ENCODE measurements around the gene TACC2.
"Not testable (repeated sequence)": the region's sequence is repeated elsewhere in the genome, so short reads cannot be mapped to it uniquely, and the experiment has no call there.

Gene TACC2

DNA sequence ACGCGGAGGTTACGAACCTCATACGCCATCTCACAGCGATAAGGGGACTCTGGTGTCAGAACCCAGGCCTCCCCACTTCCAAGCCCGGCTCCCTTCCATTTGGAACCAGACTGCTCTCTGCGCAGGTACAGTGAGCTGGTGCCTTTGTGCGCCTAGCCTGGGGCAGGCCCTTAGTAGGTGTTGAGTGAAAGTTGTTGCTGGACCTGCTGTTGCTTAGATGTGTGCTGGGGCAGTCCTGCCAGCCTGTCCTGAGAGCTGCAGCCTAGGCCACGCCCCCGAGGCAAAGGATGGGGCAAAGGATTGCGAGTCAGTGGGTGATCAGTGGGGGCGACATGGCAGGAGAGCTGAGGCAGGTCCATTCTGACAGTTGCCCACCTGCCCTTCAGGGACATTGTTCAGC is 209.7 kb downstream of the TACC2 start:
- DNase-seq, result no peak

DNA sequence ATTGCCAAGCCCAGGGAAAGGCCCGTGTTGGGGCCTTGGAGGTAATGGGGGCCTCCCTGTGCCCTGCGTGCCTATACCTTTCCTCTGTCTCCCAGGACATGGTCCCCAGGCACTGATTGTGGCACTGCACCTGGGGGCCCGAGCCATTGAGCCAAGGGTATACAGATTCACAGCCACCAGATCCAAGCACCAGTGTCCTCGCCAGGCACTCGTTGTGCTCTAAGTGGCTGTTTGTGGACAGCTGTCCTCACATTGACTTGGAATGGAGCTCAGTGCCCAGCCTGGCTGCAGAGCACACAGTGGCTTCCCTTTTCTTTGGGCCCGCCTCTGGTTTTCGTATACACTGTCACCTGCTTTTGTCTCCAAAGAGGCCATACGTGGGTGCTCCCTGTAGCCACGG is 210.1 kb downstream of the TACC2 start:
- DNase-seq, result no peak

DNA sequence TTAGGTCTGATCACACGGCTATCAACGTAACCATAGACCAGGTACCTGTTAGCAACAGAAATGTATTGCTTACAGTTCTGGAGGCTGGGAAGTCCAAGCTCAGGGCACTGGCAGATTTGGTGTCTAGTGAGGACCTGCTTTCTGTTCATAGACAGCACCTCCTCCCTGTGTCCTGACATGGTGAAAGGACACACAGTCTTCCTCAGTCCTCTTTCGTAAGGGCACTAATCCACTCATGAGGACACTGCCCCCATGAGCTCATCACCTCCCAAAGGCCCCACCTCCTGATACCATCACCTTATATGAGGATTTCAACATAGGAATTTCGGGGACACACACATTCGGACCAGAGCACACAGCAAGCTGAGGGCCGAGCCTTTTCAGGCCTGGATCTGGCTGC is 210.7 kb downstream of the TACC2 start:
- DNase-seq, result no peak

DNA sequence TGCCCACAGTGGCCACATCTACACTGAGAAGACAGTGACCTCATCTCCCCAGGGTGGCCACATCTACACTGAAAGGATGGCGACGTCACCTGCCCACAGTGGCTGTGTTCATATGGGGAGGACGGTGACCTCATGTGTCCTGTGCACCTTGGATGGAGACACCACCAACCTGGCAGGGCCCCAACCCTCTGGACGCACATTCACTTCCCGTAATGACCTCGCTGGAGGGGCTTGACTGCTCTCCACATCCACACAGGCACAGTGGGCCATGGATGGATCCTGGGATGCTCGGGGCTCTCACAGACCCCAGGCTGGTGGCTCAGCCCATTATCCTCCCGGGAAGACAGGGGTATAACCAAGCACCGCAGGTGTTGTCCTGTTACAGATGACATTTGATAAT is 212.4 kb downstream of the TACC2 start:
- DNase-seq, result no peak

DNA sequence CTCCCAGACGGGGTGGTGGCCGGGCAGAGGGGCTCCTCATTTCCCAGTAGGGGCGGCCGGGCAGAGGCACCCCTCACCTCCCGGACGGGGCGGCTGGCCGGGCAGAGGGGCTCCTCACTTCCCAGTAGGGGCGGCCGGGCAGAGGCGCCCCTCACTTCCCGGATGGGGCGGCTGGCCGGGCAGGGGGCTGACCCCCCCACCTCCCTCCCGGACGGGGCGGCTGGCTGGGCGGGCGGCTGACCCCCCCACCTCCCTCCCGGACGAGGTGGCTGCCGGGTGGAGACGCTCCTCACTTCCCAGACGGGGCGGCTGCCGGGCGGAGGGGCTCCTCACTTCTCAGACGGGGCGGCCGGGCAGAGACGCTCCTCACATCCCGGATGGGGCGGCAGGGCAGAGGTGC is 214.2 kb downstream of the TACC2 start:
- DNase-seq, result not testable (repeated sequence)

DNA sequence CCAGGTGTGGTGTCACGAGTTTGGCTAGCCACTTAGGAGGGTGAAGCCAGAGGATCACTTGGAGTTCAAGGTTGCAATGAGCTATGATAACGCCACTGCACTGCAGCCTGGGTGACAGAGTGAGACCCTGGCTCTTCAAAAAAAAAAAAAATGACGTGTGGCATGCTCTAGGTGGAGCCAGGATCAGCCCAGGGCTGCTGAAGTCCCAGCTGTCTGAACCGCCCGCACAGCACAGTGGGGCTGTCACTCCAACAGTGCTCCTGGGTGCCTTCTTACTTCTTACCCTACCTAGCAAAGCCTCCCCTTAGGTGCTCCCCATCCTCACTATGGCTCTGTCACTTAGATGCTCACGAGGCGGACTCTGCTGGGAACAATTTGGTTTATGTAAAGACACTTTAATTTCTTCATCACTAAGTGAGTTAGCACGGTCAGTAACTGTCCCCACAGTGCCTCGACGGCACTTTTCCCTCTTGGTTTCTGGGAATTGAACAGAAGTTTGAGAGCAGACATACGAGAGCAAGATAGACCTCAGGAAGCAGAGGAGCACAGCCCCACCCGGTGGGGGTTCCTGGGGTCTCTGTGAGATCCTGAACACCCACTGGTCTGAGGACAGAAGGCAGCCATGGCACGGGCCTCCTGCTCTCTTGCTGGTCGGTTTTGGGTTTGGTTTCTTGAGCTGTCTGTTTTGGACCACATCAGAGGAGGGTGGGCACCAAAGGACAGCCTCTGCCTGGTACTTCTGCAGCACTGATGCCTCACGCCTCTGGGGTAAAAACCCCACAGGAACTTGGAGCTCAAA is 215.9 kb downstream of the TACC2 start:
- no peak for DNase-seq

DNA sequence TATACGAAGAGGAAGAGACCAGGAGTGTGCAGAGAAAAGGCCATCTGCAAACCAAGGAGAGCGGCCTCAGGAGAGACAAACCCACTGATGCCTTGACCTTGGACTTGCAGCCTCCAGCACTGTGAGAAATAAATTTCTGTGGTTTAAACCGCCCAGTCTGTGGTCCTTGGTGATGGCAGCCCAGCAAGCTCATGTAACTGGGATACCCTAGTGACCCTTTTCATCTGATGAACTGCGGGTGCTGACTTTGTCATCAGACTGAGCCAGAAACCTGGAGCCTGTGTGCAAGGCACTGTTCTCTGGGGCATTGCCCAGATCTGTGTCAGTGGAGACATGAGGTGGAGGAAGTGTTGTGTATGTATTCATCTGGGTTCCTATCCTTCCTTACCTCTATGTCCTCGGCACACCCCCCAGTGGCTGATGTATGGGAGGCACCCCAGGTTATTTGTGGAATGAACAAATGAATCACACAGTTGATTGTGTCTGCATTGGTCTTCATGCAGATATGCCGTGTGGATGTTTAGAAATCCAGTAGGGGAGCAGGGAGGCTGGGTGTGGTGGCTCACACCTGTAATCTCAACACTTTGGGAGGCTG is 217.6 kb downstream of the TACC2 start:
- DNase-seq, result no peak

DNA sequence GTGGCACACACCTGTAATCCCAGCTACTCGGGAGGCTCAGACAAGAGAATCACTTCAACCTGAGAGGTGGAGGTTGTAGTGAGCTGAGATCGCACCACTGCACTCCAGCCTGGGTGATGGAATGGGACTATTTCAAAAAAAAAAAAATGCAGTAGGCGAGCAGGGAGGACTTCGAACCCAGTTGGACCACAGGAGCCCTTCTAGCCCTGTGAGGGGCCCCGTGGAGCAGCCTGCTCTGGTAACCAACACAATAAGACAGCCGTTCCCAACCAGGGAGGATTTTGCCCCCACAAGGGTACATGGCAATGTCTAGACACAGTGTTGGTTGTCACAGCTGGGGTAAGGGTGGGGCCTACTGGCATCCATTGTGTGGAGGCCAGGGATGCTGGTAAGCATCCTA is 218.2 kb downstream of the TACC2 start:
- no peak for DNase-seq

DNA sequence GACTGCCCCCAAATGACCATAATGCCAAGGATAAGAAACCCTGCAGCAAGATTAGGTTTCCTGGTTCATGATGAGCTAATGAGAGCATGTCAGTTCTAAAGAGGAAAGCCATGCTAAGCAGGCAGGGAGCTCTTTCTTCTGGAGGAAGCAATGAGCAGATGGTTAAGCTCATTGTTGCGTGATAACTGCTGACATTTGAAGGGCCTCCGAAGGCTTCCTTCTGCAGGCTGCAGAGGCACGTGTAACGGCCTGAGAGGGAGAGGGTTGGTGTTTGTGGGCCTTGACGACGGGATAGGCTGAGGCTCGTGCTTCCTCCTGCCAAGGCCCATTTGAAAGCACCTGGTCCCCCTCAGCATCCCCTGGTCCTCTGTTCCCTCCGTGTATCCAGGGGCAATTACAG is 218.6 kb downstream of the TACC2 start:
- no peak for DNase-seq

DNA sequence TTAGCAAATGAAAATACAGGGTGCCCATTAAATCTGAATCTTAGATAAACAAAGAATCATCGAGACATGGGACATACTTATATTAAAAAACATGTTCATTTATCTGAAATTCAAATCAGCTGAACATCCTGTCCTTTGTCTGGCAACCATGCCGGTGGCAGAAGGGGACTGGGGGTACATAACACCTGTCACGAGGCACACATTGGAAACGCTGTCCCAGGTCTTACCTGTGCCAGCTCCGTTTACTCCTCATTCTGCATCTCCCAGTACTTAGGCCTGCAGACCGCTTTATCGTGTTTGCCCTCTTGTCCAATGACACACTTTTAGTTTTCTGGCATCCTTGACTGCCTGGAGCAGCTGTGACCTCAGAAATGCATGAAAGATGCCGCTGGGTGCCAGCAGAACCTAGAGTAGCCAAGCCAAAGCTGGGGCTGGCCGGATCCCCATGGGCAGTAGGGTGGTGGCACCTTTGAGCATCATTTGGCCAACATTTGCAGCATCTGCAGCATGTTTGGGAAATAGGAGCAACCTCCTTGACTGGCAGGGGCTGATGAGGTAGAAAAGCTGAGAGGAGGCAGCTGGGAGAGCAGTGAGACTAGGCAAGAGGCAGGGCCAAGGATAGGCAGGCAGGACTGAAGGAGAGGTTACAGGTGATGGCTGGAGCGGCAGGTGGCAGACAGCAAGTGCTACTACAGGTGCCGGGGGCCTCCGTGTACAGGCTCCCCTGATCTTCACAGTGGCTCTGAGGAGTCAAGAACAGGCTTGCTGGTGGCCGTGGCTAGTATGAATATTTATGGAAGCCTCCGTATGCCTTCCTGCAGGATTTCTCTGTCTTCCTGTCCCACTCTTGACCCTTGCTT is 219.8 kb downstream of the TACC2 start:
- DNase-seq, result no peak

DNA sequence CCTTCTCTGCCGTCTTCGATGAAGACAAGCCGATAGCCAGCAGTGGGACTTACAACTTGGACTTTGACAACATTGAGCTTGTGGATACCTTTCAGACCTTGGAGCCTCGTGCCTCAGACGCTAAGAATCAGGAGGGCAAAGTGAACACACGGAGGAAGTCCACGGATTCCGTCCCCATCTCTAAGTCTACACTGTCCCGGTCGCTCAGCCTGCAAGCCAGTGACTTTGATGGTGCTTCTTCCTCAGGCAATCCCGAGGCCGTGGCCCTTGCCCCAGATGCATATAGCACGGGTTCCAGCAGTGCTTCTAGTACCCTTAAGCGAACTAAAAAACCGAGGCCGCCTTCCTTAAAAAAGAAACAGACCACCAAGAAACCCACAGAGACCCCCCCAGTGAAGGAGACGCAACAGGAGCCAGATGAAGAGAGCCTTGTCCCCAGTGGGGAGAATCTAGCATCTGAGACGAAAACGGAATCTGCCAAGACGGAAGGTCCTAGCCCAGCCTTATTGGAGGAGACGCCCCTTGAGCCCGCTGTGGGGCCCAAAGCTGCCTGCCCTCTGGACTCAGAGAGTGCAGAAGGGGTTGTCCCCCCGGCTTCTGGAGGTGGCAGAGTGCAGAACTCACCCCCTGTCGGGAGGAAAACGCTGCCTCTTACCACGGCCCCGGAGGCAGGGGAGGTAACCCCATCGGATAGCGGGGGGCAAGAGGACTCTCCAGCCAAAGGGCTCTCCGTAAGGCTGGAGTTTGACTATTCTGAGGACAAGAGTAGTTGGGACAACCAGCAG is 221.7 kb downstream of the TACC2 start:
- DNase-seq, result no peak

DNA sequence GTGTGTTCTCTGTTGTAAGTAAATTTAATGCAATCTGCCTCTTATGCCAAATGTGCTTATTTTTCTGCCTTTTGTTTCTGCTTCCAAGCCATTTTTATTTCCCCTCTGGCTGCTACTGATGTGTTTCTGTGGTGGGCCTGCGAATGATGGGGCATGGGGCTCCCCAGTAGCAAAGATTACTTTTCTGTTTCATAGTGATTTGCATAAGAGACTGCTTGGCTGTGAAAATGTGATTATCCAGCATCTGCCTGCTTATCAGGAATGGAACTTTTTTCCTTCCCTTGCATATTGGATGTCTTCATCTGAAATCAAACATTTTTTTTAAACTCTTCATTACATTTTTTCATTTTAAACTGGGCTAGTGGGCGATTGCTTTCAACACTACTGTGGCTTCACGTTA is 224.4 kb downstream of the TACC2 start:
- no peak for DNase-seq

DNA sequence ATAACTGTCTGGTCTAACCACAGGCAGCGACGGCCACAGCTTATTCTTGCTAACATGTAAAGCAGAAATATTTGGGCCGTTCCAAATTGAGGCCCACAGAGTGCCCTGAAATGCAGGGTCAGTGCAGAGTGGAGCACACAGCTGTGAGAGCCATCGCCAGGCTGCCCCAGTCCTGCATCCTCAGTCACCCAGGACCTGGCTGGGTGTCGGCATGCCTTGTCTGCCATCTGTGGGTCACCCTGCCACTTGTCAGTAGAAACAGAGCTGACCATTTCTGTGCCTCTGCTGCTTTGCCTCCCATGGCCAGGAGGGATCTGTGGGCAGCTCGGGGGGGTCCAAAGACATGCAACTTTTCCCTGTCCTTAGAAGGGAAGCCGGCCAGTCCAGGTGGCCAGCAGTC is 224.8 kb downstream of the TACC2 start:
- DNase-seq, result no peak

DNA sequence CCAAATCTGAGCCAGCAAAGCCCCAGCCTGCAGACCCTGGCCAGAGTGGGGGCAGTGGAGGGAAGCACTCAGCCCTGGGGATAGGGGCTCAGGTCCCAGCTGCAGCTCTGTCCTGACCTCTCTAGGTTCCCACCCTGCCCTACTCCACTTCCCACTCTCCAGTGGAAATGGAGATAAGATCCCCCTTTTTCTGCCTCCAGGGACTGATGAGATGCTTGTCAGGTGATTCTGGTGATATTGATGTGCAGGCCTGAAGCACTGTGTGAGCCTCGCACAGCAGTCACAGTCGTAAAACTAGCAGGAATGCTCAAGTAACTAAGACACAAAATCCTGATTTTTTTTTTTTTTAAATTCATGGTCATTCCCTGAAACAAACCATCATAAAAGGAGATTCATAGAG is 227.1 kb downstream of the TACC2 start:
- DNase-seq, result no peak

DNA sequence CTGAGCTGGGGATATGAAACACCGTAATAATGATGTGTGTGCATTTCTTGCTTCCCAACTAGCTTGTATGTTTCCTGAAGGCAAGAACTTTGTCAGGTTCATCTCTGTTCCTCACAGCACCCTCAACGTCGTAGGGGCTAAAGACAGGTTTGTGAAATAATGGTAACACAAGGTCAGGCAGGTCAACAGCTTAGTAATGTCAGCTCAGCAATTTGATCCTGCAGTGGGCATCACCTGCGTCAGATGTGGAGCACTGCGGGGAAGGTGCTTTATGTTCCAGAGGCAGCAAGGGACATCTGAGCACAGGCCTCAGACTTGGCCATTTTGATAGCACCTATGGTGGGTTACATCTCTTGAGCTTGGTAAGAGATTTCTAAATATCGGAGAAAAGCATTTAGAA is 230.4 kb downstream of the TACC2 start:
- no peak for DNase-seq

DNA sequence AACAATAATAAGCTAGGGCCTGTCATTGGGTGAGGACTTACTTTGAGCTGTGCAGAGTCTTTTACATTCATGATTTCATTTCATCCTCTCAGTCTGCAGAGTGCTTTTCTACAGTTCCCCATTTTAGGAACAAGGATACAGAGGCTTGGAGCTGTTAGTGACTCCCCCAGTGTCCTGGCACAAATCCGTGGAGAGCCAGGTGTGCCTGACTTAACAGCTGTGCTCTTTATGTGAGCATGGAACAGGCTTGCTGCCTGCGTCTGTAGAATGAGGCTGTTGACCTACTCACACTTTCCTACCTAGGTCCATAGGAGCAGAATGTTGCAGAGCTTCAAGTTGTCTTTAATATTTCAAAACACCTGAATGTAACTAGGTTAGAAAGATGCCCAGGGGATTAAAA is 231.8 kb downstream of the TACC2 start:
- DNase-seq, result no peak

DNA sequence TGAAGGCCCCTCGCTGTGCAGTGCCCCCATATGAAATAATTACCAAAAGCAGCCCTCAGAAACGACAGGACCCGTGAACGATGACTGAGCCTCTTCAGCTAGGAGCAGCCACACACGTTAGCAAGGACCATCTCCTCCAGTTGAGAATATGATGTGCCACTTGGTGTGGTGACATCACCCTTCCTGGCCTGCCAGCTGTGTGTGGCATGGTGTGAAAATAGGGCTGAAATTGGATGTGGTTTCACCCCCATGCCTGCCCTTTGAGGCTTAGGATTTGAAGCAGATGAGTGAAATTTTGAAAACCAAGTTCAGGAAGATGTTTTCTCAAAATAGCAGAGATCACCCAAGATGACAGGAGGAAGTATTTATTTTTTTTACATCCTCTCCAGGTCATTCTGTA is 233.0 kb downstream of the TACC2 start:
- DNase-seq, result no peak

DNA sequence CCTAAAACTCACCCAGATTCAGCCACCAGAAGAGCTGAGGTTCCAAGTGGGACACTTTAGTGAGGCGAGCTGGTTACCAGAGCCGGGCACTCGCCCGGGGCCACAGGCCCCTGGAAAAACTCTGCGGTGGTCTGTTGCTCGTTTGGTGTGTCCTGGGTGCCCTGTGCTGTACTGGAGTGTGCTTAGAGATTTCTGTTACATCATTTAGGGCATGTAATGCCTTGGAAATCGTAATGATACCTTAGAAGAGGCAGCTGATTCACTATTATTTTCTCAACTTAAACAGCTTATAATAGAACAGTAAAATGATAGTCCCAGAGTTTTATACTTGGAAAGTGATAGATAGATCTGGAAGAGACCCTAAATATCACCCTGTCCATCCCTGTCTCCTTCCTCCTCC is 233.7 kb downstream of the TACC2 start:
- DNase-seq, result no peak

DNA sequence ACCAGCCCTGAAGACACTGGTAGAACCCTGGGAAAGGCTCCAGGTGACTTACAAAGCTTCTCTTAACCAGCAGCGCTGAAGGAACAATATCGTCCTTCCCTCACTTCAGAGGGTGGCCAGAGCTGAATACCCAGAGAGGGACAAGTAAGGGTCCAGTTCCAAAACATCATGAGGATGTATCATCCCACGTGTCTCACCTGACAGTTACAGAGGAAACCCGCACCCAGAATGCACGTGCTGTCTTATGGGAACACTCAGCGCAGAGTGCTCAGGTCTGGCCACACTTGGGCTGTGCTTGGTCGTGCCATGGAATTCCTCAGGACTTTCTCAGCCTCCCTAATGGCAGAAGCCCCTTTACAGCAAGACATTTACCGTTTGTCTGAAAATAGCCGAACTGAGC is 235.2 kb downstream of the TACC2 start:
- no peak for DNase-seq

DNA sequence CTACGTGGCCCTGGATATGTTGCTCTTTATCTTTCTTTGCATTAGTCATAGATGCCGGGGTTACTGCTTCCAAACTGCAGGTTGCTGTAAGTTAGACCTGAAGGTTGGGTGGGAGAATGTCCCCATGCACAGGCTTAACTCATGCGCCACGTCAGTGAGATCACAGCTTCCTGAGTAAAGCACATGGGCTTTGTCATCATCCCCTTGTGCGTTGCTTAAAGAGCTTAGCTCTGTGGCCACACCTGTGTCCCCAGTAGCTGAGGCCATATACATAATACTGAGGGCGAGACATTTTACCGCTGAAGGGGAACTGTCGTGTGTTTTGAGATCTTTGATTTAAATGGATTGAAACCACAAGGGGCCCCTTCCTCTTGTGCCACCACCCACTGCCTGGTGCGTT is 236.4 kb downstream of the TACC2 start:
- DNase-seq, result no peak

DNA sequence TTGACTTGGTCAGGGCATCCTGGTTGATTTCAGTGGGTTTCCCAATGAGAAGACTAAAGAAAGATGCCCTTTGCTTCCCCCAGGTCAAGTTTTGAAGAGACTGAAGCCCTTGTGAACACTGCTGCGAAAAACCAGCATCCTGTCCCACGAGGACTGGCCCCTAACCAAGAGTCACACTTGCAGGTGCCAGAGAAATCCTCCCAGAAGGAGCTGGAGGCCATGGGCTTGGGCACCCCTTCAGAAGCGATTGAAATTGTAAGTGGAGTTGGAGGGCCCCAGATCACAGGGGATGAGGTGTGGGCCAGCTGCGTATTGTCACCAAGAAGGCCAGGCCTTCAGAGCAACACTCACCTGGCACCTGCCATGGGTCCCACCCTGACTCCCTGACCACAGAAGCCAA is 238.8 kb downstream of the TACC2 start:
- DNase-seq, result no peak

DNA sequence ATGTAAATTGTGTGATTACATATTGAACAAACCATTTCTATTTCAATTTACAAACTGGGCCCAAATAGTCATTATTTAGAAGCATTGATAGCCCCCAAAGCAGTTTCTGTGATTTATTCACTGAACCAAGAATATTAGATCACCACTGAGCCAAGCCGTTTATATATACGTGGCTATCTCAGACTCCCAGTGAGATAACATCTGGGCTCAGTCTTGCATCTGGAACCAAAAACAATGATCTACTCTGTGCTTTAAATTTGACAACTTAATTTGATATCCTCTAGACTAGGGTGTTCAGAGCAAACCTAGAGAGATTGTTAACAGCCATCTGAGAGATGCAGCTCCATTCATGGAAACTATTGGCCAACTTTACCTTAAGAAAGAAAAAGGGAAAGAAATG is 240.7 kb downstream of the TACC2 start:
- DNase-seq, result no peak

DNA sequence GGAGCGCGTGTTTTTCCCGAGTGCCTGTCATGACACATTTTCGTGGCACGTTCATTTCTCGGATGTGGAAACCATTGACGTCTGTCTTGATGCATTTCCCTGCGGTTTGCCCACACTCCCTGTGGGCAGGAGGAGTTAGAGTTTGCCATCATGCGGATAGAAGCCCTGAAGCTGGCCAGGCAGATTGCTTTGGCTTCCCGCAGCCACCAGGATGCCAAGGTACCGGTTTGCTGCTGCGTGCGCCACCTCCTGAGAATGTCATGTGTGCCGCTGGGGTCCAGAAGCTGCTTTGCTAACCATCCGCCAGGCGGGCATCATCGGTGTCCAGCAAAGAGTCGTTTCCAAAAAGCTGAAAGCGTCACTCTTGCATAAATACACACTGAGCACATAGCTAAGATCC is 241.3 kb downstream of the TACC2 start:
- no peak for DNase-seq

All from CD4-positive, alpha-beta T cell treated with Interleukin-4 for 4 hours (primary cell).